ENCODE measurements around the gene EFNB1. TPM values are rescaled to one million over a fixed set of nuclear protein-coding genes. Genes with fewer than 3 reads are reported as not detected.

EFNB1 gene
- total RNA-seq, 1 experiment from 2014 or later = 16.4 TPM

DNA sequence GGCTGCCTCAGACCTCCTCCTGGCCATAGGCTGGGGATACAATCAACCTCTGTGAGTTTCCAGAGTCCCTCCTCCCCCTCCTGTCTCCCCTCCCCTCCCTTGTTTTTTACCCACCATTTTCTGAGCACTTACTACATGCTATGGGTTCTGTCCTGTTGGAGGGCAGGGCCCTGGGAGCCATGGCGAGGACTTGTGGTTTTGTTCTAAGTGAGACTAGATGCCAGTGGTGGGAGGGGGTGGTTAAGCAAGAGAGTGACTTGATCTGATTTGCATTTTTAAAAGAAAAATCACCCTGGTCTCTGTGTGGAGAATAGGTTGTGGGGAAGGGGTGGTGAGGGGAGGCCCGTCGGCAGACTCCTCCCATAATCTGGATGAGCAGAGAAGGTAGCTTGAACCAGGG, 39.5 kb downstream of the EFNB1 start (continued):
- TF ChIP-seq ZNF532 (CRISPR knock-in tag; IDR thresholded peaks at IDR 0.05; ENCODE audit: borderline replicate concordance) = no peak
- TF ChIP-seq ZNF423 (CRISPR knock-in tag; IDR thresholded peaks at IDR 0.05) = no peak
- TF ChIP-seq ERG (CRISPR knock-in tag; IDR thresholded peaks at IDR 0.05) = no peak
- TF ChIP-seq, protein P1, sequence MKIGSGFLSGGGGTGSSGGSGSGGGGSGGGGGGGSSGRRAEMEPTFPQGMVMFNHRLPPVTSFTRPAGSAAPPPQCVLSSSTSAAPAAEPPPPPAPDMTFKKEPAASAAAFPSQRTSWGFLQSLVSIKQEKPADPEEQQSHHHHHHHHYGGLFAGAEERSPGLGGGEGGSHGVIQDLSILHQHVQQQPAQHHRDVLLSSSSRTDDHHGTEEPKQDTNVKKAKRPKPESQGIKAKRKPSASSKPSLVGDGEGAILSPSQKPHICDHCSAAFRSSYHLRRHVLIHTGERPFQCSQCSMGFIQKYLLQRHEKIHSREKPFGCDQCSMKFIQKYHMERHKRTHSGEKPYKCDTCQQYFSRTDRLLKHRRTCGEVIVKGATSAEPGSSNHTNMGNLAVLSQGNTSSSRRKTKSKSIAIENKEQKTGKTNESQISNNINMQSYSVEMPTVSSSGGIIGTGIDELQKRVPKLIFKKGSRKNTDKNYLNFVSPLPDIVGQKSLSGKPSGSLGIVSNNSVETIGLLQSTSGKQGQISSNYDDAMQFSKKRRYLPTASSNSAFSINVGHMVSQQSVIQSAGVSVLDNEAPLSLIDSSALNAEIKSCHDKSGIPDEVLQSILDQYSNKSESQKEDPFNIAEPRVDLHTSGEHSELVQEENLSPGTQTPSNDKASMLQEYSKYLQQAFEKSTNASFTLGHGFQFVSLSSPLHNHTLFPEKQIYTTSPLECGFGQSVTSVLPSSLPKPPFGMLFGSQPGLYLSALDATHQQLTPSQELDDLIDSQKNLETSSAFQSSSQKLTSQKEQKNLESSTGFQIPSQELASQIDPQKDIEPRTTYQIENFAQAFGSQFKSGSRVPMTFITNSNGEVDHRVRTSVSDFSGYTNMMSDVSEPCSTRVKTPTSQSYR (CRISPR knock-in tag; IDR thresholded peaks at IDR 0.05) = no peak
- no peak for TF ChIP-seq IRF1 (CRISPR knock-in tag; IDR thresholded peaks at IDR 0.05)
- no peak for TF ChIP-seq KAT7 (CRISPR knock-in tag; IDR thresholded peaks at IDR 0.05; ENCODE audit: borderline replicate concordance)
- TF ChIP-seq OVOL2 (CRISPR knock-in tag; IDR thresholded peaks at IDR 0.05; ENCODE audit: borderline replicate concordance) = no peak
- TF ChIP-seq NR2C2 (CRISPR knock-in tag; IDR thresholded peaks at IDR 0.05) = no peak
- TF ChIP-seq, protein P2, sequence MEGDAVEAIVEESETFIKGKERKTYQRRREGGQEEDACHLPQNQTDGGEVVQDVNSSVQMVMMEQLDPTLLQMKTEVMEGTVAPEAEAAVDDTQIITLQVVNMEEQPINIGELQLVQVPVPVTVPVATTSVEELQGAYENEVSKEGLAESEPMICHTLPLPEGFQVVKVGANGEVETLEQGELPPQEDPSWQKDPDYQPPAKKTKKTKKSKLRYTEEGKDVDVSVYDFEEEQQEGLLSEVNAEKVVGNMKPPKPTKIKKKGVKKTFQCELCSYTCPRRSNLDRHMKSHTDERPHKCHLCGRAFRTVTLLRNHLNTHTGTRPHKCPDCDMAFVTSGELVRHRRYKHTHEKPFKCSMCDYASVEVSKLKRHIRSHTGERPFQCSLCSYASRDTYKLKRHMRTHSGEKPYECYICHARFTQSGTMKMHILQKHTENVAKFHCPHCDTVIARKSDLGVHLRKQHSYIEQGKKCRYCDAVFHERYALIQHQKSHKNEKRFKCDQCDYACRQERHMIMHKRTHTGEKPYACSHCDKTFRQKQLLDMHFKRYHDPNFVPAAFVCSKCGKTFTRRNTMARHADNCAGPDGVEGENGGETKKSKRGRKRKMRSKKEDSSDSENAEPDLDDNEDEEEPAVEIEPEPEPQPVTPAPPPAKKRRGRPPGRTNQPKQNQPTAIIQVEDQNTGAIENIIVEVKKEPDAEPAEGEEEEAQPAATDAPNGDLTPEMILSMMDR (IDR thresholded peaks at IDR 0.05) = no peak
- no peak for TF ChIP-seq IRF2 (CRISPR knock-in tag; IDR thresholded peaks at IDR 0.05; ENCODE audit: borderline replicate concordance, low read depth)
- TF ChIP-seq, protein P3, sequence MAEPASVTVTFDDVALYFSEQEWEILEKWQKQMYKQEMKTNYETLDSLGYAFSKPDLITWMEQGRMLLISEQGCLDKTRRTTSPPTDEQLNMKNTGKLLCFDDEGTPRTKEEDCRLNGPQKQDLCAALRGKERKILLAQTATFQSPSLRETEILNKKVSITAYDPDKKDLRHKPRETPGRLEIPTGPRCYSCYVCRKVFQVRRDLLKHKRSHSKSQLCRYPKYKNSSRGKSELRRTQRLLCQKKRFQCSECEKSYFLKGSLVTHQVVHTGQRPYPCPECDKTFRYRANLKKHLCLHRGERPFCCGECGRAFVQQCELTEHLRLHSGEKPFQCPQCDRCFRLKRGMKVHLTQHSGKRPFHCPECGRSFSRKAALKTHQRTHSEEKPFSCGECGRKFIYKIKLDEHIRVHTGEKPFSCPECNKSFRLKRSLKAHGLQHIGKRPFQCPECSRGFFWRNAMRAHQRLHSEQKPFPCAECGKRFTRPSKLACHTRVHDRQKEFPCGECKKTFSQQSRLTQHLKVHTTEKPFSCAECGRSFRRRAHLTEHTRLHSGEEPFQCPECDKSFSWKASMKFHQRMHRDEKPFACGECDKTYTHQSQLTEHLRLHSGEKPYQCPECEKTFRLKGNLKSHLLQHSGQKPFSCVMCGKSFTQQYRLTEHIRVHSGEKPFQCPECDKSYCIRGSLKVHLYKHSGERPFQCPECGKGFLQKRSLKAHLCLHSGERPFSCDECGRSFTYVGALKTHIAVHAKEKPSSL (CRISPR knock-in tag; conservative IDR thresholded peaks at IDR 0.05) = no peak
- TF ChIP-seq ZNF263 (CRISPR knock-in tag; IDR thresholded peaks at IDR 0.05; ENCODE audit: low read depth) = no peak
- TF ChIP-seq NR1H2 (CRISPR knock-in tag; IDR thresholded peaks at IDR 0.05) = no peak
- TF ChIP-seq TCF7 (CRISPR knock-in tag; IDR thresholded peaks at IDR 0.05; ENCODE audit: low read depth) = no peak

All from WTC11 (cell line).